Measurements from ENCODE around the gene P3H2.

The P3H2 gene

DNA sequence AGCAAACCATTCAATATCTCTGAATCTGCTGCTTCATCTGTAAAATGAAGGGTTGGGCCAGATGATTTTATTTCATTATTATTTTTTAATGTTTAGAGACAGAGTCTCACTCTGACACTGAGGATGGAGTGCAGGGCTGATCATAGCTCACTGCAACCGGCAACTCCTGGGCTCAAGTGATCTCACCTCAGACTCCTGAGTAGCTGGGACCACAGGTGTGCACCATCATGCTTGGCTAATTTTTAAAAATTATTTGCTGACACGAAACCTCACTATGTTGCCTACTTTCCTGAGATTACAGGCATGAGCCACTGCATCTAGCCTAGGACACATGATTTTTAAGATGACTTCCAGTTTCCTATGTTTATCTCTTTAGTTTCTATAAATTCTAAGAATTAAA is 105.8 kb downstream of the P3H2 start:
- DNase-seq, result no peak

DNA sequence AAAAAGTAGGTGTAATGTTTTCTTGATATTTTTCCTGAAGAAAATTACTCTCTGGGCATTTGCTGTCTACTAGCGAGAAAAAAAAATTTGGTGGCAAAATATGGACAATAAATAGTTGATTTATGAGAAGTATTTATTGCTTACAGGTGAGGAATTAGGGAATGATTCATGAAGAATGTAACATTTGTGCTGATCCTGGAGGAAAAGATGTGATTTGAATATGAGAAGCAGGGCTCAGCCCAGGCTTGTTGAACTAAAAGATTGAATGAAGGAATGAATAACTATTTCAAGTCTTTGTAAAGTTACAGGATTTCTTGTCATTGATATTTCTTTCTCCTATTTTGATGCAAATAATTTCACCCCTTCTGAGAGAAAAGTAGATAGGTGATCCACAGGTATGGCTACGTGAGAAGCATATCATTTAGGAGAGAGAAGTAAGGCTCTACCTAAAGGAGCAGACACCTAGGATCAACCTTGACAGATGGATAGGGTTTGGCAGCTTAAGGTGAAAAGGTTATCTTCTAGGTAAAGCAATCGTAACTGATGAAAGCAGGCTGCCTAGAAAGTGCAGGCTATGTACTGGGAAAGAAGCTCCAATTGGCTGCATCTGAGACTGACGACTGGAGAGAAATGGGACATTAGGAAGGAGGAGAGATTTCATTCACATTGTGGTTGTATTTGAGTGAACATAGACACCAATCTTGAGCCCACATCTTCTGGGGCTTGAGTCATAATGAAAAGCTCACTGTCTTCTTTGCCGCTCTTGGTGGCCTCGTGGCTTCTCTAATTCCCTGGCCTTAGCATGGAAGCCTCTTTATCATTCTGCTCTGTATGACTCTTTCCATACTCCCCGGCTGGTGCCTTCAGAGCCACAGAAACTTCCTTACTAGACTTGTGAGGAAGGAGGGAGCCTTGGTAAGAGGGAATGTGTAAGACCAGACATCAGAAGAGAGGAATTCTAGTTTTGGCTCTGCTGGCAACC is 106.5 kb downstream of the P3H2 start:
- DNase-seq, result no peak

DNA sequence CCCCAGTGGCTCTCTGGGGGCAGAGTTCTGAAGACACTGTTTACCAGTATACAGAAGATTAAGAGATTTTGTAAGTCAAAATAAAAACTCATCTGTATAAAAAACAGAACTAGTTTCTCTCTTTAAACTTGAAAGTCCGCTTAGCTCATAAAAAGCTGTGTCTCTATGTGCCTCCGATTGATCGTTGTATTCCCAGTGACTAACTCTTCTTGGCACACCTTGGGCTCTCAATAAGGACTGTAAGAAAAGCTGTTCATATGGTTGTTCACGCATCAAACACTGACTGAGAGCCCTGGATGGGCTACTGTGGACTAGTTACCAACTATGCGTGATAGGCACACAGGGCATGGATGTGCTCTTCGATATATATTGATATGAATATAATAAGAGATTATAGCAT is 107.9 kb downstream of the P3H2 start:
- DNase-seq, result no peak

DNA sequence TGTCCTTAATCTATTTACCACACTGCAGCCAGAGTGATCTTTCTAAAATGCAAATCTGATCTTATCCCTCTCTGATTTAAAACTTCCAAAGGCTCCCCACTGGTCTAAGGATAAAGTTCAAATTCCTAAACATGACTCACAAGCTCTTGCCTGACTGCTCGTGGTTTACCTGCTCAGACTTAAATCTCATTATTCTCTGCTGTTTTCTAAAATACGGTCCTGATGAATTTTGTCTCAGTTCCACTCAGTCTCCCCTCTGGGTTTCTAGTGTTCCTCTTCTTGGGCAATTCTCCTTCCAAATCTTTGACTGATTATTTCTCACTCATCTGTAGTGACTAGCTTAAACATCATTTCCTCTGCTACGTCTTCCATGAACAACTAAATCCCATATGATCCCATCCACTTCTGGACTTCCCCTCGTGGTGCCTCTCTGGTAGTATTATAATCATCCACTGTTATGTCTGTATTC is 108.3 kb downstream of the P3H2 start:
- DNase-seq, result no peak

DNA sequence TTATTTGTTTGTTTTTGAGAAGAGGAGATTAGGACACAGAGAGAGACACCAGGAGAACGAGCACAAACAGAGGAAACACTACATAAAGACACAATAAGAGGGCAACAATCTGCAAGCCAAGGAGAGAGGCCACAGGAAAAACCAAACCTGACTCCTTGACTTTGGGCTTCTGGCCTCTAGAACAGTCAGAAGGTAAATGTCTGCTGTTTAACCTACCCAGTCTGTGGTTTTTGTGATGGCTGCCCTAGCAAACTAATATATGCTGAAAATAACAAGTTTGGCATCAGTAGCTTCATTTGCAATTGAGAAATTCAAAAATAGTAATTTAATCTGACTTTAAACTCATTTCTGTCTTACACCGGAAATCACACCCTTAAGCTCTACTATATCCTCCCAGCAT is 110.2 kb downstream of the P3H2 start:
- no peak for DNase-seq

DNA sequence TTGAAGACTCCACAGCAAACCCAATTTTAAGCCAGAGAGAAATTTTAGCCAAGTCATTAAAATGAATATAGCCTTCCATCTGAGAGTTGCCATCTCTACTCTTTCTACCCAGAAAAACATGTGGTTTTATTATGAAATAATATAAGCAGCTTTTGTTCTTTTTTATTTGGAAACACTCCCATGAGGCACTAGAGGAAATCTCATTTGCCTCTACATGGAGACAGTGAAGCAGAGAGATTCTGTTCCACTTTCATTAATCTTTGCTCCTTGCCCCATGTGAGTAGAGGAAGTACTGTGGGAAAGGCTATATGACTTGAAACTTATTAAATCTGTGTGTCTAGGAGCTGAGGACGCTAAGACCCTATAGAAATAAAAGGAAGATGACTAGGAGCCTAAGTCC is 111.1 kb downstream of the P3H2 start:
- no peak for DNase-seq

DNA sequence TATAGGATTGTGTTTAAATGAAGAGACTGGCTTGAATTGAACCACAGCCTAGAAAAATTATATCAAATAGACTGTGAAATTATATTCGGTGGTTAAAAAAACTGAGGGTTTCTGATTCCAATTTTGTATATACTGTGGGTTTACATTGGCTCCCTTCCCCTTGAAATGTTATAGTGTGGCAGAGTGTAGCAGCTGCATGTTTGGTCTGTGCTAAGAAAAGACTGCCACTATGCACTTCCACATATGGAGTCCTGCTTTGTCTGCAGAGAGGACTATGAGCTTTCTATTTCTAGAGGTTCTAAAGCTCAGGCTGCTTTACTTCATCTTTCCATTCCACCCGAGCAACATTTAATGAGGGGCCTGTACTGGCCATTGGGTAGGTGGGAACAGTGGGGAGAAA is 112.3 kb downstream of the P3H2 start:
- DNase-seq, result no peak

DNA sequence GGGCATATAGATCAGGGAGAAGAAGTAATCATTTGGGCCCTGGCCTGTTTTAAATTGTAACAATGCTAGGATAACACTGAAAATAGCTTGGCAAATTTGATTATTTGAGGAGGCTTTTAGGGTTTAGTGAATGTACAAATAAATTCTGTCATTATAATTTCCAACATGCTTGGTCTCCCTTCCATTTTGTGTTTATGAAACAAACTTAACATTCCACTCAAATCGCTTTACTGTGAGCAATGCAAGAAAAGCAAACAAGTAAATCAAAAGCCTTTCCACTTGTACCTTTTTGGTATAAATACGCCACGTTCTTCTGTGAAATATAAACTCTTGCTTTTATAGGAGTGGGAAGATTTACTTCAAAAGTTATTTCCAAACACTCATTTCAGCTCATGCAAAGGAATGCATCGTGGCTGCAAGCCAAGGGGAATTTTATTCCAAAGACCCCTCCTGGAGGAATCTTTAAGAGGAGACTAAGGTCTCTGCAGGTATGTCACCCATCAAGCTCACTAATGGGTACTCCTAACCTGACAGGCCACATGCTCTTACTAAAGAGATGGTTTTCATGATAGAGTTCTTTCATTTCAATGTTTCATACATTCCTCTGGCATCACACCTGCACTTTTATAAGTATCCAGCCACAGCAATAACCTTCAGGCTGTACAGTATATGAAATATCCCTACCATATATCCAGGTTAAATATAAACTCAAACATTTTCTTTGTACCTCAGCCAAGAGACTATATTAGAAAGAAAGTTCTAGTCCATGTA is 115.2 kb downstream of the P3H2 start:
- DNase-seq, result no peak

DNA sequence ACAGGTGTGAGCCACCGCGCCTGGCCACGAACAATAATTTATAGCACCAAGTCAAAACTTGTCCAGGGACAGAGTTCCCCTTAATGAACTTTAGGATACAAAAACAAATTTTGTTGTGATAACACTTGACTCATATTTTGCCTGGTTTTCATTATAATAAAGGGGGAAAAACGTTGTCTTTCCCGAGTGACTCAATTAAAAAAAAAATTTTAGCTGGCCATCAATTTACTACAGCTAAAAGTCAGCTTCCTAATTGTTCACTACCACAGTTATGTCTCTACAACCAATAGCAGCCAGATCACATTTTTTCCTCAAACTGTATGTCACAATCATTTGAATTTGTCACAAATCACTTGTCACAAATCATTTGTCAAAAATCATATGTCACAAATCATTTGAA is 116.0 kb downstream of the P3H2 start:
- DNase-seq, result no peak

DNA sequence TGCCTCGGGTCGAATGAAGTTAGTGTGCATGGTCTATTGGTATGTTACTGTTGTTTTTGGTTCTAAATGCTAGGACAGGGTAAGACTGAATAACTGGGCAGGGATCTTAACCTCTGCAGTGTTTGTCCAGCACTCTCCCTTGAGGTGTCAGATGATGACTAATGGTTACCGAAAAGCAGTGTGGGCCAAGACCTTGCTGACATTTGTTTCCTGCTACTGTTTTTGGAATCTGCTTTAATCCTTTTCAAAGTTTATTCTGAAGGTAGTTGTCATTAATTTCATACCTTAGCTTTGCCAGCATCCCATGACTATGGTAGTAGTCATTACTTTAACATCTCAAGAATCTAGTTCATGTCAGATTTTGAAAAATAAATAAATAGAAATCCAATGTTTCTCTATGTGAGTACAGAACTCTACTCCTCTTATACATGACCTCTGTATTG is 117.0 kb downstream of the P3H2 start:
- DNase-seq, result no peak

DNA sequence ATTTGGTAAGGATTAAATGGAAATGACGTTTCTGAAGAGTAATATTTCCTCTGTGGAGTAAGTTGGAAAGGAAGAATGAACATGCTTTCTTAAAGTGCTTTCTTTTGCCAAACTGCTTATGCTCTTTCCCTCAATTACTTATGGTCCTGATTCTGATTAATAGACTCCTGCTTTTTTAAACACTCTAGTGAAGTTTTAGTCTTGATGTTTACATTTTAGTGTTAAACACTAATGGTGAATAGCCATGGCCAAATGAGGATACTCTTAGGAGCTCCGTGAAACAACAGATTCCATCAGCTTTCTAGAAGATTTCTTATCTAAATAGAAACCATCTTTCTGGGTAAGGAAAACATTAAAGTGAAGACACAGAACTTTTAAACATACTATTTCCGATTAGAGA is 117.6 kb downstream of the P3H2 start:
- DNase-seq, result no peak

DNA sequence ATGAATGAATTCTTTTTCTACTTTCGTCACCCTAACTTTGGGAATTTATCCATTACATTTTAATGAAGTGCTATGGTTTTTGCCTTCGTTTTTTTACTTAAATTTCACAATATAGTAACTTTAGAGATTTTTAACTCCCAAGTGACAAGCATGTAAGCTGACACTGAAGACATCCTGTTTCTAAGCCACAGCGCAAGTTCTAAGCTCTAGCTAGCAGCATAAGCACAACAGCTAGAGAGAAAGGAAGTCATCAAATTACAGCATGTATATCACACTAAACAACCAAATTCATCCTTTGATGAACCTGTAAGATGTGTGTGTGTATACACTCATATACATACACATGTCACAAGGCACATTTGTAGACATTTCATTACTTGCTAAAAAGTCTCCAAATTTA is 119.3 kb downstream of the P3H2 start:
- no peak for DNase-seq

DNA sequence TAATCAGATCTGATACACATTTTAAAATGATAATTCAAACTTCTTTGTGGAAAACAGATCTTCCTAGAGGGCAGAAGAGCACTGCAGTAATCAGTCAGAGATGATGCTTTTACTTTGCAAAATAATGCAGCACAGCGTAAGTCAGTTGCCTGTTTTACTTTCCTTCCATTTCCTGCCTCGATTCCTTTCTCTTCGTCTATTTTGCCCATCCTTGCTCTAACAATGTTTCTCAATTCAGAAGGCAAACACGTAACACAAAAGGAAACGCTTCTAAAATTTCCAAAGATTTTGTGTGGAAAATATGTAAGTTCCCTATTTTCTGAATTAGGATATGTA is 119.9 kb downstream of the P3H2 start:
- no peak for DNase-seq

DNA sequence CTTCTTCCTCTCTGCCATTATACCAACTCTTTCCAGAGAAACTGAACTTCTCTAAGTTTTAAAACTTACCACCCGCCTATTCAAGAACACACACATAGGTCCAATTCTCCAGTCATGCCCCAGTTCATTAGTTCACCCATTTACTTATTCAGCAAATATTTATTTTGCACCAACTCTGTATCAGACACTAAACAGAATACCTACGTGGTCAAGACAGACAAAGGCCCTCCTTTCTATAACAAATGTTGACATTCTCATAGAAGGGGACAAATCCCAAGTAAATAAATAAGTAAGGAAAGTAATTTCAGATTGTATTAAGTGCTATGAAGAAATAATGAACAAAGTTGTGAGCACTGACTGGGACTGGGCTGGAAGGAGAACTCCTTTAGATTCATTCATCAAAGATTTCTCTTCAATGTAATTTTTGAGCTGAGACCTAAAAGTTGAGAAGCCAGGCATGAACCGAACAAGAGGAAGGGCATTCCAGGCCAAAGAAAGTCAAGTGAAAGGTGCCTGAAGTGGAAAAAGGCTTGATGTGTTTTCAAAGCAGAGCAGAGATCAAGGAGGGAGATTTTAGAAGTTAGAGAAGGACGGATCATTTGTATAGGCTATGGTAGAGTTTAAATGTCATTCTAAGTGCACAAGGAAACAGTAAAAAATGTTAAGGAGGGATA is 120.4 kb downstream of the P3H2 start:
- no peak for DNase-seq

DNA sequence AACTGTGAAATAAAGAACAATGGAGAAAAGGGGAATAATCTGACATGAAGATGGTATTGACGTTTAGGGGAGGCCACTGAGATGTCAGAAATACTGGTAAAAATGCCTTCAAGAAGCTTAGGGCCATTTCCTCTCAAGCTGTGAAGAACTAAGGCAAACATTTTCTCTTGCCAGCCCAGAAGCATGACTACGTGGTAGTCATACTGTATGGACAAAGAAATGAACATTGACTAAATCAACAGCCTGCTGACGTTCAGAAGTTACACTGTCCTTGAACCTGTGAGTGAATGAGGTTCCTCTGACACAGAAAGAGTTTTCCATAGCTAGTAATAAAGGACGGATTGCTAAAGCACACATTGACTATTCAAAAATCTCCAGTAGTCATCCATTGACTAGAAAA is 121.0 kb downstream of the P3H2 start:
- no peak for DNase-seq

DNA sequence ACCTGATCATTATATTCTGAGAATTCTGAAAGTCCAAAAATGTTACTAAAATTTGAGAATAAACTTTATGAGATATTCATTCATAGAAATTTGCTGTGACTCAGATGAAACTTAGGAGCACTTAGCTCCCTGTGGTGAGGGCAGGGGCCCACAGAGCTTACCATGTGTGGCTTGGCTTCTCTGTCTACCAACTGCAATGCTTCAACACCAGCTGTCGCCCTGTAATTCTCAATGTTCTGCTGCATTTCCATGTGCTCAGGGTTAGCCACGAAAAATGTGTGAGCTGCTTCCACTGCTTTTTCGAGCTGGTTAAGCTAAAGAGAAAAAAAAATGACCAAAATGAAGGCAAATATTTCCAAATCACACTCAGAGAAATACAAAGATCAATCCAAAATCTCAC is 125.6 kb downstream of the P3H2 start:
- no peak for DNase-seq

DNA sequence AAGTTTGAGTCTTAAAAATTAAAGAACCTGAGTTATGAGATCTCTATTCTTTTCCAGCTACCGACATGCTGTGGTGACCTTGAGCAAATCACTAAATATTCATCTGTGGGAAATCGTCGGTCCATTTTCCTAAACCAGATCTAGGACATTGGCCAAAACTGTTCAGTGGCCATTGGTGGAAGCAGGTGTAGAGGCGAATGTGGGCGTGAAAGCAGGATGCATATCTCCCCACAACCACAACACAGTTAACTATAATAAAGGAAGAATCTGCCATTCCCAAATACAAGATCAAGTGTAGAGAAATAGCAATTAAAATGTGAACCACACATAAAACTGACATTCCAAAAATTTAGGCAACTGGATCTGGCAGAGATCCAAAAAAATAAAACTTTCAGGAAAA is 129.9 kb downstream of the P3H2 start:
- DNase-seq, result no peak

DNA sequence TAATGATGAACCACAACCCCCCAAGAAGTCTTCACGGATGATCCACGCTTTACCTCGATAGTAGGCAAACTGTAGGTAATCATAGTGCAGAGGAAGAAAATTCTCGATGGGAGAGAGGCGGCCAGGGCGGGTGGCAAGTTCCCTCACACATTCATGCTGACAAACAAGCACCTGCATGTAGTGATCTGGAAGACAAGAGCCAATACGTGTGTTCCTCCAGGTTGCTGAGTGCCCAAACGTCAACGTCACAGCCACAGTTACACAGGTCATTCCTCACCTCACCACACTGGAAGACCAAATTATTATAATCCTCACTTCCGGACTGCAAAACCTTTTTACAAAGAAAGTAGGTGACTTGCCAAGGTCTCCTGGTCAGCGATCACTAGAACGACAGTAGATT is 131.8 kb downstream of the P3H2 start:
- DNase-seq, result no peak

DNA sequence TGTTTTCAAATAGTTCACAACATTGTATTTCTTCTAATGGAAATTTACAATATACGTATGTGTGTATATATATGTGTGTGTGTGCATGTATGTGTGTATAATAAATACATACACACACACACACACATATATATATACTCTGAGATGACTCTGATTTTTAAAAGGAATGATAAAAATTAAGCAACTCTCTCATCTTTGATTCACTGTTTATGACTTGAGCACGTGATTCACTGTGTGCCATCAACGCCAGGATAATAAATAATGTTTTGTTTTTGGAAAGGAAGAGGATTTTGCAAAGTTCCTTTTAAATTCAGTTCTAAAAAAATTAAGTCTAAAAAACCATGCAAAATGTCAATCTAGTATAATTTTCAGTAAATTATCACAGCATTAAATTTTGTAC is 132.4 kb downstream of the P3H2 start:
- DNase-seq, result no peak

DNA sequence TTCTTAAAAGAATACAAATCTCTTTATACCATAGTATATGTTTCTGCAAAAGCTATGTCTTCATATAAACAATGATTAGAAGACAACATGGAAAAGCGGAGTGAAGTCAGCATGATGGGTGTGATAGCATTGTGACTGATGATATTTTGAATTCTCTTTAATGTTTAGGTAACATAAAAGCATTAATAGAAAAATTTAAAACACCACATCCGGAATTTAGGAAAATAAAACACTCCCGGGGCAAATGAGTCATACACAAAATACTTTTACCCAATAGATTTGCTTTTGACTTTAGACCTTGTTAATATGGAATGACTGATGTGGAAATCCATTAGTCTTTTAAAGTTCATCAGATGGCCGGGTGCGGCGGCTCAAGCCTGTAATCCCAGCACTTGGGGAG is 134.7 kb downstream of the P3H2 start:
- DNase-seq, result no peak

DNA sequence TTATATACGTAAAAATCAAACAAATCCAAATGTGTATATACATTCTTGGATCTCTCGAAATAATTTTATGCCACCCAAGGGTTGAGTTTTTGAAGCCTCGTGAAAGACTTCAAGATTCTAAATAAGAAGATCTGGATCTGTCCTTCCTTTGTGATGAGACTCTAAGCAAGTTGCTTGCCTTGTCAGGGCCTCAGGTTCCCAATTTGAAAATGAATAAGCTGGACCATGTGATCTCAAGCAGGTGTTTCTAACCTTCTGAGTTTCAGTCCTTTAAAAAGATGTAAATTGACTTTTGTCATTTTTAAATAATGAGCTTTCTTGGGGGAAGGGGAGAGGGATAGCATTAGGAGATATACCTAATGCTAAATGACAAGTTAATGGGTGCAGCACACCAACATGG is 137.1 kb downstream of the P3H2 start:
- DNase-seq, result no peak

DNA sequence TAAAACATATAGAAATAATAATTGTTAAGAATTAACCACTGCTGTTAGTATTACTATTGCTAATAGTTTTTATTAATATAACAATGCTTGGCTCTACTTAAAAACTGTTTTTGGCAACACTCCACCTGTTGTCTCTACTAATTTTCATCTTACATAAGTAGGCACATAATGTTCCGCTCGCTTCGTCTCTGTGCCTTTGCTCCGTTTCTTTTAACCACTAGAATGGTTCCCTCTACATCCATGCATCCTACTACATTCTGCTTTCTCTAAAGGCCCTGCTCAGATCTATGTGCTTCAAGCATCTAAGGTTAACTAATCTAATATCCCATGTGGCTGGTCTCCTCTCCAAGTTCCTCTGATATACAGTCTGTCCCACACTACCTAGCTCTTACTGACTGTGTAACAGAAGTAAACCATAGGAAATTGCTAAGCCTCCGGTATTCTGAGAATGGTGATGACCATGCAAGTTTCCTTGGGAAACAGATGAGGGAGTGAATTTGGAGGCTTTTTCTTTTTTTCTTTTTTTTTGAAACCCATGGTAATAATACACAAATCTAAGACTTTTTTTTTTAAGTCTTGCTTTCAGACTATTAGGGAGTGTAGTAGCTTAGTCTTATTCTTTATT is 138.3 kb downstream of the P3H2 start:
- no peak for DNase-seq

DNA sequence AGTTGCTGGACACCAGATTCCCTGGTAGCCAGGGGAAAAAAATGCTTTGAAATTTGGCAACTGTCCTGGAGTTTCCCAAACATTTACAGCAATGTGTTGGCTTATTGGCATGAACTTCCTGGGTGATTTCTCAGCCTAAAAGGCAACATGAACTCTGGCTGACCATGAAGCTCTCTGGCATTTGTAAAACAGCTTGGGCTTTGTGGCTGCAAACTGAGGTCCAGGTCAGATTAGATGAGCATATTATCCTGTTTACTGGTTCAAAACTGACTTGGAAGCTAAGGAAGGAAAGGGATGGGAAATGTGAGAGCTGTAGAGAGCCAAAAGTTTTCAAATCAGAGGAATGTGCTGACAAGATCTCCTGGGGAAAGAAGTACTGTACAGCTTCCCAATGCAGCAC is 139.0 kb downstream of the P3H2 start:
- DNase-seq, result no peak

Measured in NCI-H1092 treated with DMSO at 0.1 percent for 48 hours (cell line).